ENCODE data around the gene CWC15. TPM values are rescaled to one million over a fixed set of nuclear protein-coding genes. Genes with fewer than 3 reads are reported as not detected.

The CWC15 gene
- total RNA-seq, 1 donor from 2014 or later, result 103 TPM

GRCh38 chr11:94956963-94957362 is 16.4 kb downstream of the CWC15 start:
- Histone ChIP-seq H3K27me3 (no peaks in the 10 kb centered on the region), H3K36me3 (no peaks in the 10 kb centered on the region), H2AFZ (replicated peaks) (no peak overlapping the region), H3K9me3 (ENCODE audit: low read depth) (no peaks in the 10 kb centered on the region), H3K27ac (no peak overlapping the region), H4K20me1 (ENCODE audit: low read depth) (no peaks in the 10 kb centered on the region), H3F3A (ENCODE audit: low read depth) (no peaks in the 10 kb centered on the region), H3K9ac (no peak overlapping the region), H3K4me1 (no peaks in the 10 kb centered on the region), H3K4me3 (no peak overlapping the region), H3K4me2 (no peak overlapping the region), H3K79me2 (ENCODE audit: low read depth) (no peaks in the 10 kb centered on the region)
- Mint-ChIP-seq H3K27ac (no peak overlapping the region), H3K4me3 (no peak overlapping the region), H3K36me3 (peaks cover 9% of the 10 kb centered on the region), H3K27me3 (ENCODE audit: insufficient read depth, low read depth) (no peaks in the 10 kb centered on the region), H3K4me1 (peaks cover 2% of the 10 kb centered on the region), H3K9me3 (no peaks in the 10 kb centered on the region)
- no peak for DNase-seq (ENCODE audit: low spot score)
- no peak for TF ChIP-seq EZH2phosphoT487 (IDR thresholded peaks at IDR 0.05)
- TF ChIP-seq CTCF (IDR thresholded peaks at IDR 0.05), result no peak
- TF ChIP-seq EZH2 (IDR thresholded peaks at IDR 0.05), result no peak

DNA sequence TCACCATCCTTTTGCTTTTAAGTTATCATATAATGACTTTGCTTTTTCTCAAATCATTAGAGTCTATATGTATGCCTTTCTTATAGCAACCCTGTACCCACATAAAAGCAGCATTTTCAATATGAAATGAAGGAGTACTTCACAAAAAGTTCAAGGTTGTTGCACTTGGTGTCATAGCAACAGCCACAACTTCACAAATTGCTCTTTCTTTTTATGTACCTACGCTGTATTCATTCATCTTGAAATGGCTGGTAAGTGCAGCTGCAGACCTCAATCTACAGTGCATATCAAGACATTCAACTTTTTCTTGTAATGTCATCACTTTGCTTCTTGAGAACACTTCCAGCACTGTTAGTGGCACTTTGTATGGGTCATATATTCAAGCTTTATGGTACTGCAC is 18.6 kb downstream of the CWC15 start:
- DNase-seq (ENCODE audit: low spot score), result no peak
- H3K4me3 Mint-ChIP-seq, result no peak overlapping the region

DNA sequence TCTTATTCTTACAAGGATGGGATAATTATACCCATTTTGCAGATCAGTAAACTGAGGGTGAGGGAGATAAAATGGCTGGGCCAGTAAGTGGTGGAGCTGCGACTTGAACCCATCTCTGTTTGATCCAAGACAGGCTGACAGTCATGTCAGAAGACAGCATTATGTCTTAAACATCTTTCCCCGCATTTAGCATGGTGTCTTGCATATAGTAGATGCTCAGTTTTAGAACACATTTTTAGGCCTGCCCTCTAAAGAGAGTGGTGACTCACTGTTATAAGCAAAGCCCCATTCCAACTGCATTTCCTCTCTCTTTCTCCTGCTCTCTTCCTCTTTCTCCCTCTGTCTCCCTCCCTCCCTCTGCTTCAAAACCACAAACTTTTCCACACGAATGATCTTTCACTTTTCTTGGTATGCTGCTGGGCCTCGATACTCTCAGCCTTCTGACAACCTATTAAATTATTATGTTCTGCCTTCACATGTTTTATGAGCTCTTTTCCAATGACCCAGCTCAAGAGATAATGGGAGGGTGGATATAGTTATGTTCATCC is 25.2 kb downstream of the CWC15 start:
- H3K27me3 Mint-ChIP-seq (ENCODE audit: insufficient read depth, low read depth), result no peaks in the 10 kb centered on the region
- Histone ChIP-seq H3K9me3 (ENCODE audit: low read depth) (no peaks in the 10 kb centered on the region), H3K4me1 (no peaks in the 10 kb centered on the region), H3K4me2 (no peak overlapping the region), H3K27me3 (no peaks in the 10 kb centered on the region), H4K20me1 (ENCODE audit: low read depth) (no peaks in the 10 kb centered on the region), H3K36me3 (no peaks in the 10 kb centered on the region), H3K4me3 (no peak overlapping the region), H3F3A (ENCODE audit: low read depth) (no peaks in the 10 kb centered on the region), H2AFZ (replicated peaks) (no peak overlapping the region), H3K9ac (no peak overlapping the region), H3K79me2 (ENCODE audit: low read depth) (no peaks in the 10 kb centered on the region), H3K27ac (no peak overlapping the region)
- no peak overlapping the region for H3K4me3 Mint-ChIP-seq
- peaks cover 3% of the 10 kb centered on the region for H3K4me1 Mint-ChIP-seq
- no peak for DNase-seq (ENCODE audit: low spot score)
- peaks cover 1% of the 10 kb centered on the region for H3K36me3 Mint-ChIP-seq
- no peak overlapping the region for H3K27ac Mint-ChIP-seq
- no peak for TF ChIP-seq CTCF (IDR thresholded peaks at IDR 0.05)
- no peak for TF ChIP-seq EZH2 (IDR thresholded peaks at IDR 0.05)
- no peak for TF ChIP-seq EZH2phosphoT487 (IDR thresholded peaks at IDR 0.05)
- no peaks in the 10 kb centered on the region for H3K9me3 Mint-ChIP-seq

More for the DNA sequence above, 18.6 kb downstream of the CWC15 start:
- H4K20me1 ChIP-seq (ENCODE audit: low read depth), result no peaks in the 10 kb centered on the region
- Mint-ChIP-seq H3K27ac (no peak overlapping the region), H3K36me3 (peaks cover 3% of the 10 kb centered on the region), H3K27me3 (ENCODE audit: insufficient read depth, low read depth) (no peaks in the 10 kb centered on the region), H3K4me1 (peaks cover 2% of the 10 kb centered on the region), H3K9me3 (no peaks in the 10 kb centered on the region)
- no peak overlapping the region for H3K4me3 ChIP-seq
- no peaks in the 10 kb centered on the region for H3K4me1 ChIP-seq
- H2AFZ ChIP-seq (replicated peaks), result no peak overlapping the region
- H3K27ac ChIP-seq, result no peak overlapping the region
- no peaks in the 10 kb centered on the region for H3F3A ChIP-seq (ENCODE audit: low read depth)
- no peaks in the 10 kb centered on the region for H3K79me2 ChIP-seq (ENCODE audit: low read depth)
- no peak overlapping the region for H3K9ac ChIP-seq
- no peaks in the 10 kb centered on the region for H3K27me3 ChIP-seq
- H3K36me3 ChIP-seq, result no peaks in the 10 kb centered on the region
- H3K9me3 ChIP-seq (ENCODE audit: low read depth), result no peaks in the 10 kb centered on the region
- TF ChIP-seq CTCF (IDR thresholded peaks at IDR 0.05), result no peak
- no peak for TF ChIP-seq EZH2 (IDR thresholded peaks at IDR 0.05)
- no peak for TF ChIP-seq EZH2phosphoT487 (IDR thresholded peaks at IDR 0.05)
- no peak overlapping the region for H3K4me2 ChIP-seq

All from neural progenitor cell (in vitro differentiated cells).